GM21619 (cell line): ENCODE measurements around the gene SKA1.

Experiments
- ATAC-seq: cut with Tn5 transposase; IDR thresholded peaks from one replicate; pipeline ENCODE4 v1.9.1; 2021; ENCODE audit not compliant: unreplicated experiment

Gene SKA1

GRCh38 chr18:50374753-50375391 is at the start of gene SKA1:
Gene SKA1 (plus strand): TSS chr18:50375046. CDS start chr18:50375831, 785 bp downstream.
- peak; percentile 92 for ATAC-seq

- no peak for ATAC-seq
Observed at GRCh38 chr18:50327983-50328382, 46.9 kb upstream of the SKA1 start.

GRCh38 chr18:50330176-50330575 is 44.7 kb upstream of the SKA1 start:
- no peak for ATAC-seq

GRCh38 chr18:50331691-50332090 is 43.2 kb upstream of the SKA1 start:
- no peak for ATAC-seq

GRCh38 chr18:50334546-50335152 is 40.2 kb upstream of the SKA1 start:
- ATAC-seq = peak; percentile 81

GRCh38 chr18:50338122-50338521 is 36.7 kb upstream of the SKA1 start:
- ATAC-seq = no peak

GRCh38 chr18:50338715-50339114 is 36.1 kb upstream of the SKA1 start:
- no peak for ATAC-seq

GRCh38 chr18:50340078-50340477 is 34.8 kb upstream of the SKA1 start:
- ATAC-seq = no peak

- ATAC-seq = no peak
Observed at GRCh38 chr18:50341443-50341842, 33.4 kb upstream of the SKA1 start.

GRCh38 chr18:50350699-50351098 is 24.1 kb upstream of the SKA1 start:
- no peak for ATAC-seq

- ATAC-seq = peak; percentile 77
Observed at GRCh38 chr18:50356036-50356945, 18.6 kb upstream of the SKA1 start.

GRCh38 chr18:50358844-50359243 is 16.0 kb upstream of the SKA1 start:
- no peak for ATAC-seq

GRCh38 chr18:50359806-50360205 is 15.0 kb upstream of the SKA1 start:
- no peak for ATAC-seq

GRCh38 chr18:50360611-50361010 is 14.2 kb upstream of the SKA1 start:
- ATAC-seq = no peak

GRCh38 chr18:50369672-50370071 is 5.2 kb upstream of the SKA1 start:
- no peak for ATAC-seq

- ATAC-seq = no peak
Observed at GRCh38 chr18:50372743-50373142, 2.1 kb upstream of the SKA1 start.

- ATAC-seq = no peak
Observed at GRCh38 chr18:50373561-50374219, 1.2 kb upstream of the SKA1 start.

GRCh38 chr18:50374220-50374752 is 560 bp upstream of the SKA1 start:
- no peak for ATAC-seq

GRCh38 chr18:50377061-50377798 is 2.4 kb downstream of the SKA1 start:
- no peak for ATAC-seq

GRCh38 chr18:50388988-50389387 is 14.1 kb downstream of the SKA1 start:
- ATAC-seq = no peak
